HG02943 (cell line): ENCODE data around the gene GBA3.

Experiments used
- ATAC-seq: cut with Tn5 transposase; IDR thresholded peaks from one replicate; pipeline ENCODE4 v1.9.1; 2021; ENCODE audit warnings: mild to moderate bottlenecking, low read depth, moderate library complexity; ENCODE audit not compliant: unreplicated experiment

The GBA3 gene

GRCh38 chr4:22689428-22689827 lies 3.3 kb upstream of the GBA3 start:
- no peak for ATAC-seq

GRCh38 chr4:22695029-22695428 lies 2.3 kb downstream of the GBA3 start:
- no peak for ATAC-seq

- ATAC-seq, result no peak
Measured at GRCh38 chr4:22695917-22696316, 3.2 kb downstream of the GBA3 start.

DNA sequence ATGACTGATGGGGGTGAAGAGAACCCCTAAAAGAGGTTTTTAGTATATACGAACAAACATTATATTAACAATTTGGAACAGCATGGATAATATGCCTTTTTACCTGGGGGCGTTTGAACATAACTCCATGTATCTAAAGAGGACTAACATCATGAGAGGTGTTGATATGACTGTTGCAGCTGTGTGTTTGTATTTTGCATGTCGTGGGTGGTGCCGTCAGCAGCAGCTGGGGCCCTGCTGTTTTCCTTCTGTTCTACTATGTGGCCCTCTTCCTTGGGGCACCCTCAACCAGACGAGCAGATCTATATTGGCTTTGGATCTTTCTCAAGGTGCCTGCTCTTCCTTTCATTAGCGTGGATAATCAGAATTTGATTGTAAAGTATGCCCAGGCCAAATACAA lies 11.2 kb downstream of the GBA3 start:
- no peak for ATAC-seq

DNA sequence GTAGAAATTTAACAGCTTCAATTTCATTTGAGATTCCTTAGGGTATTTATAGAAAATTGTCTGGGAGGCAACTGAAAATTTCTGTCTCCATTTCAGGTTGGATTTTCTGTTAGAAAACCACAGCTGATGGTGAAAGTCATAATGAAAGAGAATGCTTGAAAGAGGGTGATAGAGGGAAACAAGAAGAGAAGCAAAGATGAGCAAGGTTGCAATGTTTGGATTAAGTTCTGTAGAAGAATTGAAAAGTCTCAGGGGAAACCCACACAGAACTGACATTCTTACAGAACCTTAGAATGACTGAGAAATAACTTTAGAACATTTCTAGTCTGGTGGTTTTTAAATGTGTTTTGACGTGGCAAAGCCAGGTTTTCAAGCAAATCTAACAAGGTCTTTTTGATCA lies 14.7 kb downstream of the GBA3 start:
- no peak for ATAC-seq

GRCh38 chr4:22708961-22709360 lies 16.2 kb downstream of the GBA3 start:
- ATAC-seq, result no peak

- ATAC-seq, result no peak
Measured at GRCh38 chr4:22712105-22712504, 19.4 kb downstream of the GBA3 start.

- ATAC-seq, result no peak
Measured at GRCh38 chr4:22712529-22712928, 19.8 kb downstream of the GBA3 start.

DNA sequence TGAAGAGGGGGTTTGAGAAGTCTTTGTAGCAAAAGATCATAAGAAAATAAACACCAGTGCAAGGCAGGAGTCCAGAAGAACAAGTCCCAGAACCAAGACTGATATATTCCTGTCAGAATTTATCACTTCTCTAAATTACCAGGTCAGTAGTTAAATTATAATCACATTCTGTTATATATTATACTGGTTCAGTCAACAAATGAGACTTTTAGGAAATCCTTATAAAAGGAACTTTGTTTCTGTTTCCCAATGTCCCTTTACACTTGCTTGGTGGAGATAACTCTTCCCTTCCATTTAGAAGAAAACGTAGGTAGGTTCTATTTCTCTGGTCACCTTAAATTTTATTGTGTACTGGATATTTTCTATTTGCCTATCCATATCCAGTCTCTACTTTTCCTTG lies 21.1 kb downstream of the GBA3 start:
- no peak for ATAC-seq

DNA sequence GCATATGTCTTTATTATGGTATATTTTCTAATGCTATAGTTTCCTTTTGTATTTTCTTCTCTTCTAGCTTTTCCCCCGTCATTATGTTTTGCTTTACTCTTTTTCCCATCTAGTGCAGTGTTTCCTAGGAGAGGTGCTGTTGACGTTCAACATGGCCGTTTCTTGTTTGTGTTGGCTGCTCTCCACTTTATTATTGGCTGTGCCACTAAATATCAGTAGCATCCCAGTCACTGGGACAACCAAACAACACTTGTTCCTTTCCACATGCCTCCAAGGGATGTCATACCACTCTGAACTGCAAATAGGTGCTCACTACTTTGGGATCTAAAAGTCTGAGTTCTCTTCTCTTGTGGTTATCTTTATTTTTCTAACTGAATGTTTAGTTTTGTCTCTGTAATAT lies 26.5 kb downstream of the GBA3 start:
- ATAC-seq, result no peak

DNA sequence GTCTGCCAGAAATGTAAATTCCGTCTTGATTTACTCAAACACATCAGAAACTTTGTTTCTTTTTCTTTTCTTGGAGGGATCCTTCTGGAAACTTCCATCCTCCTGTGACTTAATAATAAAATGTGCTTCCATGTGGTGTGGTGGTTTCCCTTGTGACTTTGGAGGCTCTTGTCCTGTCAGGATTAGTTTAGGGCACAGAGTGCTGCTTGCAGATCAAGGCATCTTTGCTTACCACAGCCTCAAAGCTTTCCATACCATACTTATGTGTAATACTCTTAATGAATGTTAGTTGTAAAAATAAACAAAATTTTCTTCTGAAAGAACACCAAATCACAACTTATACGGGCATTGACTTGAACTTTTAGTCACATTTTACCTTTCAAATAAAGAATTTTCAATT lies 27.4 kb downstream of the GBA3 start:
- no peak for ATAC-seq

DNA sequence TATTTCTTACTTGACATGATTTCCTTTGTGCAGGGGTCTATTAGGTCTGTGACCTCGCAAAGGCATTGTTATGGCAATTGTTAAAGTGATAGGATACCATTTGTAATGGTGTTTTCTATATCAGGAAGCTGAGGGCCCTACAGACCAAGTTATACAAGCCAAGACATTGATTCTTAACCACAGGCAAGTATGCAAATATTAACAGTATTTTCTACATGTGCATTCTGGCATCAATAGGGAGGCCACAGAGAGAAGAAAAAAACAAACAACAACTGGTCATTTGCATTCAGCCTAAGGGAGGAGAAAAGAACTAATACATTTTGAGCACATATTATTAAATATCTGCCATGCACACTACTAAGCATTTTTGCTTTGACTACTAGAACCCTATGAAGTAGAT lies 28.5 kb downstream of the GBA3 start:
- ATAC-seq, result no peak

DNA sequence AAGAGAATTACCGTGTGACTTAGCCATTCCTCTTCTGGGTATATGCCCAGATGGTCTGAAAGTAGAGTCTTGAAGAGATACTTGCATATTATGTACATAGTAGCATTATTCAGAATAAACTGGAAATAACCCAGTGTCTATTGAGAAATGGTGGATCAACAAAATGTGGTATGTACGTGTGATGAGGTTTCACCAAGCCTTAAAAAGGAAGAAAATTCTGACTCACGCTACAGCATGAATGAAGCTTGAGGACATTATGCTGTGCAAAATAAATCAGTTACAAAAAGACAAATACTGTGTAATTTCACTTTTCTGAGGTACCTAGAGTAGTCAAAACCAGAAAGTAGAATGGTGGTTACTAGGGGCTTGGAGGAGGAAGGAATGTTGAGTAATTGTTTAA lies 37.3 kb downstream of the GBA3 start:
- ATAC-seq, result no peak

DNA sequence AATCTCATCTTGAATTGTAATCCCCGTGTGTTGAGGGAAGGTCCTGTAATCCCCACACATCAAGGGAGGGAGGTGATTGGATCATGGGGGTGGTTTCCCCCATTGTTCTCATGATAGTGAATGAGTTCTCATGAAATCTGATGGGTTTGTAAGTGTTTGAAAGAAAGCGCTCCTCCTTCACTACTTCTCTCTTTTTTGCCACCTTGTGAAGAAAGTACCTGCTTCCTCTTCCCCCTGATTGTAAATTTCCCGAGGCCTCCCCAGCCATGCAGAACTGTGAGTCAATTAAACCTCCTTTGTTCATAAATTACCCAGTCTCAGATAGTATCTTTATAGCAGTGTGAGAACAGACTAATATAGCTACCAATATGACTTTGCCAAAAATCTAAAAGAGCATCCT lies 41.1 kb downstream of the GBA3 start:
- ATAC-seq, result no peak

GRCh38 chr4:22736912-22737311 lies 44.2 kb downstream of the GBA3 start:
- ATAC-seq, result no peak

GRCh38 chr4:22739968-22740367 lies 47.2 kb downstream of the GBA3 start:
- no peak for ATAC-seq

DNA sequence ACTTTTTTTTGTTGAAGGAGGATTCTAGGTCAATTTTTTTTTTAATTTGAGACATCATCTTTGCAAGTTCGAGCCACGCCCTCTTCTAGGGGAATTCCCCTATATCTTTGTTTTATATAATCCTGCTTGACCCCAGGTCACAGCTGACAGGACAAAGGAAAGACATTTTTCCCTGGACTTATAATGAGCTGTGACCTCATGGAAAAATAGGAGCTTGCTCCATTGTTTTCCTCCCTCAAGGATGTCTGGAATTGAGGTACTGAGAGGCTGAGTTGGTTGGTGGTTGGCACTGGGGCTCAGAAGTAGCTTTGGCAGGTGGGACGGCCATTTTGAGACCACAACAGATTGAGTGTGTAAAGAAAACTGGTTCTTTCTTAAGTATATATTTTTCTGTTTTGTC lies 49.0 kb downstream of the GBA3 start:
- no peak for ATAC-seq

DNA sequence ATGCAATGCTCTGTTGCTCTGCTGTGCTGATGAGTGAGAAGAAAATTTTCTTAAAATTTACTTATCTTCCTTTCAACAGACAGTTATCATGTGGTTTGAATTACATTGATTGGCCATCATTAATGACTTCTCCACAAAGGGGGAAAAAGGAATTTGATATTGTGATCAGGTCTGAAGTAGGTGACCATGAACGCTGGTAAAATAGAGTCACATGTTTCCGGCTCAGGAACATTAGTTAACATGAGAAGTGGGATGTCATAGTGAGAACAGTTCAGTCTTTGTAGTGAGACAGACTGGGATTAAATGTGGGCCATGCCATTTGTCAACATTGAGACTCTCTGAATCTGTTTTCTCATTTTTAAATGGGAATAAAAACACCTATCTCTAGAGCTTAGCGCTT lies 50.6 kb downstream of the GBA3 start:
- no peak for ATAC-seq

DNA sequence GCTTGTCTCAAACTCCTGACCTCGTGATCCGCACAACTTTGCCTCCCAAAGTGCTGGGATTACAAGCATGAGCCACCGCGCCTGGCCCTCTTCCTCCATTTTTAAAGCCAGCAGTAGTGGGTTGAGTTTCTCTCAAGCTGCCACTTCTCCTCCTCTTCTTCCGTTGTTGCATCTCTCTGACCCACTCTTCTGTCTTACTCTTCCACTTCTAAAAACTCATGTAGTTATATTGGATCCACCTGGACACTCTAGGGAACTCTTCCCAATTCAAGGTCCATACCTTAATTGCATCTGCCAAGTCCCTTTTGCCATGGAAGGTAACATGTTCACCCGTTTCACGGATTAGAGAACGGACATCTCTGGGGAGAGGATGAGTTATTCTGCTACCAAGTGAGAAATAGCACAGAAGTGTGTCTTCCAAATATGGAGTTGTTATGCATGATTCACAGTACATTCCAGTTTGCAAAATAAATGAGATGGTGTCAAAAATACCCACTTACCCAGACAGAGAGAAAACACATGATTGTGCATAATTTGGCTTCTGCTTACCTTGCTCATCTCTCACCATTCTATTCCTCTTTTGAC lies 51.8 kb downstream of the GBA3 start:
- no peak for ATAC-seq

GRCh38 chr4:22745234-22745633 lies 52.5 kb downstream of the GBA3 start:
- no peak for ATAC-seq

DNA sequence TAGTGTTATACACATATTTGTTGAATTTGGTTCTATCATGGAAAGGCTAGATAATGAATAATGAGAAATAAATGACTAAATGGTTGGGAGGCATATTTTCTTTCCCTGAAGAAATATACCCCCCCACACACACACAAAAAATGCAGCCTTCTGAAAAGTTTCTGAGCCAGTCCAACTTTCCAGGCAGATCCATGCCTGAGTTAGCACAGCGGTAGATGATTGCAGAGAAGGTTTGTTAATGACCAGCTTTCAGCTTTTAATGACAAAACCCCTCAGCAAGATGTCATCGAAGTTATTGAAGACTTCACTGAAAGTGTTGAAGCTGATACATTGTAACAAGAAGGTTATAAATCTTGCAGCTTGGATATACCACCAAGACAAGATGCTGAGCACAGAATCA lies 61.4 kb downstream of the GBA3 start:
- no peak for ATAC-seq

DNA sequence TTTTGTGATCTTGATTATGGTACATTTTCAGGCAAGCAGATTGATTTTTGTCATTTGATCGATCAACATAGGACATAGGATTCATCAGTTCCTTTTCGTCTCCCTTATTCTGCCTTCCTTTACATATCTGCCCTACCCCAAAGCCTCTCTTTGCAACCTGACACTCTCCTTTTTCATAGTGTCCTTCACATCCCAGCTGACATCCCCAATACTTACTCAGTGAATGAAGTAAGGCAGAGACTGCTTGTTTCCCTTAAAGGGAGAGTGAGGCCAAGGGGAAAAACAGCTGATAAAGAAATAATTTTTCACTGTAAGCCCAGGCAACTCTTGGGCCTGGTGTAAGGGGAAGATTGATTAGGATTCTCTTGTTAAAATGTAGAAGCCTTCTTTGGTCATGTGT lies 69.8 kb downstream of the GBA3 start:
- ATAC-seq, result no peak

DNA sequence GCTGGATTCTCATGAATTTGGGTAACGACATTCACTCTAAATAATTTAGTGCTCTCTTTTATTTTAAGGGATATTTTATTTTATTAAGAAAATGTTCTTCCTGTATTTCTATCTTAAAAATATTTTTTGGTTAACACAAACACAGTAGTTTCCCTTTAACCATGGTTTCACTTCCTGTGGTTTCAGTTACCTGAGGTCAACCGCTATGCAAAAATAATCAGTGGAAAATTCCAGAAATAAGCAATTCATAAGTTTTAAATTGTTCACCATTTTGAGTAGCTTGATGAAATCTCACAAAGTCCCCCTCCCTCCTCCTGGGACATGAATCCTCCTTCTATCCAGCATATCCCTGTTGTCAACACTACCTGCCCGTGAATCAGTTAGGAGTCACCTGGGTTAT lies 71.4 kb downstream of the GBA3 start:
- no peak for ATAC-seq
